Endothelial cell of umbilical vein (primary cell): ENCODE measurements around the gene HES7.
"Not testable (repeated sequence)": the region's sequence is repeated elsewhere in the genome, so short reads cannot be mapped to it uniquely, and the experiment has no call there.

Experiments
- CTCF ChIP-seq, 2 donors: IDR thresholded peaks; 1 replicate in 1 of 2; 2 replicates in 1 of 2; pipeline ENCODE4 v1.5.1; 2011; ENCODE audit warnings: low read length in 2 of 2, mild to moderate bottlenecking in 2 of 2, moderate library complexity in 2 of 2, control low read depth in 1 of 2, inconsistent platforms in 1 of 2, low read depth in 1 of 2; ENCODE audit not compliant: insufficient read depth in 1 of 2; ENCODE audit errors: extremely low read depth in 1 of 2
- EZH2 ChIP-seq: IDR thresholded peaks from 2 replicates; pipeline ENCODE4 v1.6.1; 2012; ENCODE audit warnings: borderline replicate concordance, low read depth, mild to moderate bottlenecking, moderate library complexity, low read length, inconsistent platforms; ENCODE audit not compliant: severe bottlenecking
- FOS ChIP-seq: IDR thresholded peaks from 2 replicates; pipeline ENCODE4 v1.6.1; 2011; ENCODE audit warnings: mild to moderate bottlenecking, low read length, moderate library complexity, borderline replicate concordance; ENCODE audit not compliant: insufficient read depth

DNA sequence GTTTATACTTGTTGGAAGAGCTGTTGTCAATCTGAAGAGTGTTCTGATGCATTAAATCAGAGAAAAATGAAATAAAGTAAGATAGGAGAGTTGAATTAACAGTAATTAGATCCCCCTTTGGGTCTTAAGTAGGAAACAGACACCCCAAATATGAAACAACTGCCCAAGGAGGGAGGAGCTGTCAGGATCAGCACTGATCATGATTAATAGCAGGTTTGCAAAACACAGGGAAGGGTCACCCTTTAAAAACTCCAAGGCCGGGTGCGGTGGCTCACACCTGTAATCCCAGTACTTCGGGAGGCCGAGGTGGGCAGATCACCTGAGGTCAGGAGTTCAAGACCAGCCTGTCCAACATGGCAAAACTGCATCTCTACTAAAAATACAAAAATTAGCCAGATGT, 16.9 kb downstream of the HES7 start:
- not testable (repeated sequence) for TF ChIP-seq FOS; EZH2; CTCF (IDR thresholded peaks at IDR 0.05; ENCODE audit: extremely low read depth in 1 of 2, insufficient read depth in 1 of 2, low read depth in 1 of 2, low read length in 2 of 2)
